CD4-positive, CD25-positive, alpha-beta regulatory T cell (primary cell): ENCODE measurements around the gene HTRA1. TPM values are rescaled to one million over a fixed set of nuclear protein-coding genes. Genes with fewer than 3 reads are reported as not detected.

Experiments used
- ATAC-seq, 2 donors: fragments of 150-1000 bp; cut with Tn5 transposase; one replicate each; pipeline ENCODE4 v1.10.0; 2021; ENCODE audit warnings: low read depth in 2 of 2, moderate number of reproducible peaks in 2 of 2, moderate library complexity in 1 of 2
- DNase-seq, 3 donors: peaks; one replicate each; pipeline versions ENCODE4 v3.0.0 to v3.0.0-alpha.2; 2012 to 2022; ENCODE audit warnings: mixed read lengths in 1 of 3
- H3K27ac ChIP-seq: one replicate; pipeline ENCODE4 v1.7.0; 2013; ENCODE audit warnings: mild to moderate bottlenecking, low read length; ENCODE audit not compliant: insufficient read depth, poor library complexity, severe bottlenecking
- H3K27me3 ChIP-seq: one replicate; pipeline ENCODE4 v1.7.0; 2013; ENCODE audit warnings: low read length; ENCODE audit not compliant: control insufficient read depth, insufficient read depth
- H3K36me3 ChIP-seq: one replicate; pipeline ENCODE4 v1.7.0; 2013; ENCODE audit warnings: mild to moderate bottlenecking, low read length, moderate library complexity; ENCODE audit not compliant: control insufficient read depth, insufficient read depth
- H3K4me1 ChIP-seq: 2 replicates; pipeline ENCODE4 v1.7.0; 2013; ENCODE audit warnings: mild to moderate bottlenecking, low read length; ENCODE audit not compliant: insufficient read depth, control insufficient read depth, poor library complexity, severe bottlenecking
- H3K4me3 ChIP-seq: one replicate; pipeline ENCODE4 v1.7.0; 2013; ENCODE audit warnings: low read depth, mild to moderate bottlenecking, low read length, moderate library complexity
- H3K9me3 ChIP-seq, 2 experiments: 1 replicate in 1 of 2; 2 replicates in 1 of 2; pipeline ENCODE4 v1.7.0; 2013; ENCODE audit warnings: low read length in 2 of 2, mild to moderate bottlenecking in 1 of 2, moderate library complexity in 1 of 2; ENCODE audit not compliant: control insufficient read depth in 2 of 2
- H3K27ac Mint-ChIP-seq, 3 donors: one replicate each; pipeline ENCODE4 v1.8.0; 2020 to 2022; ENCODE audit warnings: mild to moderate bottlenecking in 3 of 3, mixed read lengths in 3 of 3, moderate library complexity in 2 of 3
- H3K27me3 Mint-ChIP-seq: one replicate; pipeline ENCODE4 v1.8.0; 2022; ENCODE audit warnings: mild to moderate bottlenecking, mixed read lengths
- H3K36me3 Mint-ChIP-seq: one replicate; pipeline ENCODE4 v1.8.0; 2020; ENCODE audit warnings: mixed read lengths
- H3K4me1 Mint-ChIP-seq, 4 donors: one replicate each; pipeline ENCODE4 v1.8.0; 2020 to 2022; ENCODE audit warnings: mixed read lengths in 4 of 4, mild to moderate bottlenecking in 1 of 4
- H3K4me3 Mint-ChIP-seq, 4 donors: one replicate each; pipeline ENCODE4 v1.8.0; 2020 to 2022; ENCODE audit warnings: mild to moderate bottlenecking in 4 of 4, mixed read lengths in 4 of 4, moderate library complexity in 3 of 4
- H3K9me3 Mint-ChIP-seq, 7 donors: one replicate each; pipeline ENCODE4 v1.8.0; 2020 to 2022; ENCODE audit warnings: mixed read lengths in 7 of 7, mild to moderate bottlenecking in 3 of 7, moderate library complexity in 2 of 7
- polyA plus RNA-seq, 4 donors: library from polyadenylated mRNA; unstranded; fragments of 300-500 nt; fragmentation: Illumina TruSeq; gene quantifications; one replicate each; pipeline ENCODE4 v1.2.3, GENCODE V29; 2021
- total RNA-seq: library from RNA; stranded (reverse); gene quantifications from one replicate; pipeline ENCODE4 v1.2.3, GENCODE V29; 2022

HTRA1 gene
- total and polyA plus RNA-seq, 5 donors from 2014 or later: not detected

DNA sequence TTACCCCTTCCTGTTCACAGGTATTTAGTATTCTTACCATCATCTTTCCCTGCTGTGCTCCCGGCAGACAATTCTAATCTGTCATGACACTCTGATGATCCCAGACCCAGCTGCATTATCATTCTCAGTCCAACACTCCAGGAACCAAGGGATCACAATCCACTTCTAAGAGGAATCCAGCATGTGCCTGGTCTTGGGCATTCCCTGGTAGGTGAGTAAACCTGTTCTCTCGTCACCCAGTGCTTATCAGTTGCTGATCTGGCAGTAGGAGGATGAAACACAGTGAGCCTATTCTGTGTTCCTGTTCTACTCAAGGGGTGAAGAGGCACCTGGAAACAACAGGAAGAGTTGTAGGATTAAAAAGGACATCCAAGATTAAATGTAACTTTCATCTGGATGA lies 97.9 kb downstream of the HTRA1 start:
- H3K27ac Mint-ChIP-seq: peak overlapping the region in 2 of 3 donors; percentile 12 to 66
- H3K4me1 Mint-ChIP-seq: peaks cover 5 to 29% (median 21%) of the 10 kb centered on the region in 4 donors
- Histone ChIP-seq H3K4me3 (no peak overlapping the region), H3K9me3 (no peaks in the 10 kb centered on the region), H3K27ac (no peak overlapping the region), H3K27me3 (peaks cover 7% of the 10 kb centered on the region), H3K4me1 (peaks cover 8% of the 10 kb centered on the region), H3K36me3 (no peaks in the 10 kb centered on the region)
- peaks cover 0 to 3% (median 0%) of the 10 kb centered on the region in 7 donors for H3K9me3 Mint-ChIP-seq
- DNase-seq: no peak
- H3K27me3 Mint-ChIP-seq: peaks cover 42% of the 10 kb centered on the region
- H3K36me3 Mint-ChIP-seq: peaks cover 7% of the 10 kb centered on the region
- ATAC-seq: no peak
- no peak overlapping the region for H3K4me3 Mint-ChIP-seq

- peaks cover 0 to 3% (median 0%) of the 10 kb centered on the region in 7 donors for H3K9me3 Mint-ChIP-seq
- H3K36me3 Mint-ChIP-seq: peaks cover 7% of the 10 kb centered on the region
- H3K27ac ChIP-seq: no peak within 1 kb of the TSS
- H3K27ac Mint-ChIP-seq: peak within 1 kb of the TSS in 2 of 3 donors; percentile 37 to 66
- no peak for ATAC-seq
- H3K27me3 ChIP-seq: peaks cover 7% of the 10 kb centered on the region
- no peaks in the 10 kb centered on the region for H3K9me3 ChIP-seq
- peaks cover 8% of the 10 kb centered on the region for H3K4me1 ChIP-seq
- DNase-seq: no peak
- no peak within 1 kb of the TSS for H3K4me3 Mint-ChIP-seq
- no peak within 1 kb of the TSS for H3K4me3 ChIP-seq
- H3K4me1 Mint-ChIP-seq: peaks cover 5 to 29% (median 21%) of the 10 kb centered on the region in 4 donors
- peaks cover 49% of the 10 kb centered on the region for H3K27me3 Mint-ChIP-seq
- no peaks in the 10 kb centered on the region for H3K36me3 ChIP-seq
Measured at GRCh38 chr10:122560279-122560804, 99.0 kb downstream of the HTRA1 start, which contains the start of gene DMBT1. TSS of gene DMBT1 (plus strand) at chr10:122560754. CDS start at chr10:122560771, 17 bp downstream.

DNA sequence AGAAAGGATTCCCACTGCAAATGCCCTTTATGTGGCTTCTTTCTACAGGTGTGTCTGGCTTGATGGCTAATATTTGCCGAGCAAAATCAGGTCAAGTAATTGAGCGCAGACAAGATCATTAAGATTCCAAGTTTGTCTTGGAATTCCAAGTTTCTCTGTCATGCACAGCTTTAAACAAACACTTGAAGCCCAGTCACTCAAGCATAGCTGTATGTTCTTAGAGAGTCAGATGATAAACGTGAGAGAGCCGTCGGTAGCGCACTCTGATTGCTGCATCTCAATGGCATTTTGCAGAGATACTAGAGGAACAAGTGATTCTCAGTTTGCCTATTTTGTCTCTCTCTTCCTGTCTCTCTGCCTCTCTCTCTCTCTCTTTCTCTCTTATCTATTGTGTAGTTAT lies 99.9 kb downstream of the HTRA1 start:
- H3K36me3 Mint-ChIP-seq: peaks cover 5% of the 10 kb centered on the region
- H3K36me3 ChIP-seq: no peaks in the 10 kb centered on the region
- no peak overlapping the region for H3K4me3 ChIP-seq
- peaks cover 52% of the 10 kb centered on the region for H3K27me3 Mint-ChIP-seq
- H3K9me3 Mint-ChIP-seq: peaks cover 0 to 2% (median 0%) of the 10 kb centered on the region in 7 donors
- DNase-seq: no peak
- peaks cover 5 to 31% (median 20%) of the 10 kb centered on the region in 4 donors for H3K4me1 Mint-ChIP-seq
- H3K27ac Mint-ChIP-seq: peak overlapping the region in 2 of 3 donors; percentile 5 to 37
- H3K27me3 ChIP-seq: peaks cover 7% of the 10 kb centered on the region
- no peak overlapping the region for H3K27ac ChIP-seq
- H3K4me3 Mint-ChIP-seq: no peak overlapping the region
- no peak for ATAC-seq
- no peaks in the 10 kb centered on the region for H3K9me3 ChIP-seq
- H3K4me1 ChIP-seq: peaks cover 8% of the 10 kb centered on the region

DNA sequence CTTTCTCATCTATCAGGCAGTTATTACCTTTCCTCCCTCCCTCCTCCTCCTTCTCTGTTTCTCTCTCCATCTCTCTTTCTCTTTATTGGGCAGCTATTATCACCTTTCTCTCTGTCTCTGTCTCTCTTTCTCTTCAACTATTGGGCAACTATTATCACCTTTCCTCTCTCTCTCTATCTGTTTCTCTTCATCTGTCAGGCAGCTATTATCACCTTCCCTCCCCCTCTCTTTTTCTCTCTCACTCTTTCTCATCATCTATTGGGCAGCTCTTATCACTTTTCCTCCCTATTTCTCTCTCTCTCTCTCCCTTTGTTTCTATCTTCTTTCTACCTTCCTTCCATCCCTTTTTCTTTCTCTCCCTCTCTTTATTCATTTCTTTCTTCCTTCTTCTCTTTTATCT lies 100.4 kb downstream of the HTRA1 start:
- H3K27ac ChIP-seq: no peak overlapping the region
- Mint-ChIP-seq H3K27me3 (peaks cover 51% of the 10 kb centered on the region), H3K9me3 (peaks cover 0 to 2% (median 0%) of the 10 kb centered on the region in 7 donors), H3K4me1 (peaks cover 5 to 31% (median 20%) of the 10 kb centered on the region in 4 donors), H3K4me3 (no peak overlapping the region), H3K36me3 (peaks cover 3% of the 10 kb centered on the region), H3K27ac (peak overlapping the region; percentile 5 to 60 (median 22))
- H3K4me1 ChIP-seq: peaks cover 8% of the 10 kb centered on the region
- ATAC-seq (no peak), DNase-seq (no peak)
- no peaks in the 10 kb centered on the region for H3K36me3 ChIP-seq
- no peaks in the 10 kb centered on the region for H3K9me3 ChIP-seq
- peaks cover 7% of the 10 kb centered on the region for H3K27me3 ChIP-seq
- no peak overlapping the region for H3K4me3 ChIP-seq

Other genes with a start within 250 kb of the HTRA1 start
- gene BTBD16, start 190.3 kb upstream of the HTRA1 start, total RNA-seq: not detected
- under 1 TPM in 2 of 4 donors, not detected in 2; 0.12 to 0.15 TPM for gene BTBD16, start 190.3 kb upstream of the HTRA1 start, polyA plus RNA-seq
- gene PLEKHA1, start 86.8 kb upstream of the HTRA1 start, total RNA-seq: 35.9 TPM
- 100 to 1,000 TPM in 2 of 4 donors, 10 to 100 TPM in 2; 77.4 to 112 (median 95.5) TPM for gene PLEKHA1, start 86.8 kb upstream of the HTRA1 start, polyA plus RNA-seq
- gene ARMS2, start 6.9 kb upstream of the HTRA1 start, total RNA-seq: not detected
- gene ARMS2, start 6.9 kb upstream of the HTRA1 start, polyA plus RNA-seq: not detected
- gene DMBT1, start 99.2 kb downstream of the HTRA1 start, total RNA-seq: not detected
- not detected for gene DMBT1, start 99.2 kb downstream of the HTRA1 start, polyA plus RNA-seq
- gene C10orf120, start 238.3 kb downstream of the HTRA1 start, total RNA-seq: not detected
- not detected for gene C10orf120, start 238.3 kb downstream of the HTRA1 start, polyA plus RNA-seq